Activated CD4-positive, alpha-beta T cell treated with anti-CD3 and anti-CD28 coated beads, Interleukin-2, amount 10 ng/mL, durations not matched to agents 7 days and 5 days (primary cell): ENCODE measurements around the gene BSX. TPM values are rescaled to one million over a fixed set of nuclear protein-coding genes. Genes with fewer than 3 reads are reported as not detected.

Source experiments
- CTCF ChIA-PET: fragments of 350-600 bp; sonication (Branson Sonifier 250); formaldehyde crosslinking; loops from one replicate; lab custom pipeline; 2021; ENCODE audit warnings: antibody characterized with exemption; lab: Charles Lee
- POLR2A ChIA-PET: fragments of 350-600 bp; sonication (Branson Sonifier 250); formaldehyde crosslinking; loops from one replicate; lab custom pipeline; 2021; ENCODE audit warnings: antibody characterized with exemption; lab: Charles Lee
- DNase-seq: peaks from one replicate; pipeline ENCODE4 v3.0.0-alpha.2; 2020
- H3K27ac Mint-ChIP-seq: one replicate; pipeline ENCODE4 v1.8.0; 2021; ENCODE audit warnings: mild to moderate bottlenecking, moderate library complexity, mixed read lengths
- H3K27me3 Mint-ChIP-seq: one replicate; pipeline ENCODE4 v1.8.0; 2021; ENCODE audit warnings: mixed read lengths
- H3K36me3 Mint-ChIP-seq: one replicate; pipeline ENCODE4 v1.8.0; 2021; ENCODE audit warnings: low read depth, mixed read lengths
- H3K4me1 Mint-ChIP-seq: one replicate; pipeline ENCODE4 v1.8.0; 2021; ENCODE audit warnings: mixed read lengths
- H3K4me3 Mint-ChIP-seq: one replicate; pipeline ENCODE4 v1.8.0; 2021; ENCODE audit warnings: mild to moderate bottlenecking, moderate library complexity, mixed read lengths
- H3K9me3 Mint-ChIP-seq: one replicate; pipeline ENCODE4 v1.8.0; 2021; ENCODE audit warnings: mixed read lengths
- total RNA-seq, 2 experiments: library from RNA; stranded (reverse); gene quantifications; one replicate each; pipeline ENCODE4 v1.2.3, GENCODE V29; 2021

Gene BSX
- total RNA-seq, 2 experiments from 2014 or later = not detected

- no peak overlapping the region for H3K4me3 Mint-ChIP-seq
- H3K27ac Mint-ChIP-seq = no peak overlapping the region
- no peak for DNase-seq
- CTCF ChIA-PET = no interaction called here
- H3K9me3 Mint-ChIP-seq = no peaks in the 10 kb centered on the region
- H3K36me3 Mint-ChIP-seq = no peaks in the 10 kb centered on the region
- H3K4me1 Mint-ChIP-seq = no peaks in the 10 kb centered on the region
- no peaks in the 10 kb centered on the region for H3K27me3 Mint-ChIP-seq
- POLR2A ChIA-PET = no interaction called here
Measured at GRCh38 chr11:122931510-122931909, 50.1 kb downstream of the BSX start.

Other genes with a start within 250 kb of the BSX start
- under 1 TPM; 0.25 TPM for gene CRTAM, start 143.3 kb downstream of the BSX start, total RNA-seq
- gene JHY, start 99.1 kb downstream of the BSX start, total RNA-seq = 1 to 10 TPM; 2.9 to 3.1 TPM
- 1,000 to 10,000 TPM; 2,083 to 2,541 TPM for gene HSPA8, start 80.3 kb upstream of the BSX start, total RNA-seq
- under 1 TPM; 0.15 to 0.23 TPM for gene CLMP, start 213.4 kb upstream of the BSX start, total RNA-seq